Brain microvascular endothelial cell (primary cell): ENCODE results near the gene CEP78.

Source experiments
- DNase-seq: peaks from one replicate; pipeline ENCODE4 v3.0.0-alpha.2; 2020
- H3K27ac ChIP-seq: fragments of 250-450 bp; sonication (Bioruptor Pico); 2 replicates; pipeline ENCODE4 v1.5.1; 2020; ENCODE audit warnings: mild to moderate bottlenecking, moderate library complexity
- H3K27me3 ChIP-seq: fragments of 250-450 bp; sonication (Bioruptor Pico); replicated peaks from 2 replicates; pipeline ENCODE4 v1.5.1; 2020; ENCODE audit warnings: mild to moderate bottlenecking
- H3K36me3 ChIP-seq: fragments of 250-450 bp; sonication (Bioruptor Pico); replicated peaks from 2 replicates; pipeline ENCODE4 v1.5.1; 2020; ENCODE audit warnings: mild to moderate bottlenecking
- H3K4me3 ChIP-seq: 2 replicates; pipeline ENCODE4 v1.5.1; 2011; ENCODE audit warnings: low read depth, mild to moderate bottlenecking, control low read depth, low read length, moderate library complexity
- in situ Hi-C: cut with HindIII; loops from 2 replicates; pipeline ENCODE4 v1.10.0; 2017; ENCODE audit warnings: low sequenced_read_pairs, low pct_ligation_motif_present
- TF ChIP-seq, protein P1 (sequence below): IDR thresholded peaks from 2 replicates; pipeline ENCODE4 v1.5.1; 2011; ENCODE audit warnings: low read depth, mild to moderate bottlenecking, moderate library complexity, low read length, control low read depth, inconsistent platforms; ENCODE audit errors: missing control alignments

CEP78 gene

DNA sequence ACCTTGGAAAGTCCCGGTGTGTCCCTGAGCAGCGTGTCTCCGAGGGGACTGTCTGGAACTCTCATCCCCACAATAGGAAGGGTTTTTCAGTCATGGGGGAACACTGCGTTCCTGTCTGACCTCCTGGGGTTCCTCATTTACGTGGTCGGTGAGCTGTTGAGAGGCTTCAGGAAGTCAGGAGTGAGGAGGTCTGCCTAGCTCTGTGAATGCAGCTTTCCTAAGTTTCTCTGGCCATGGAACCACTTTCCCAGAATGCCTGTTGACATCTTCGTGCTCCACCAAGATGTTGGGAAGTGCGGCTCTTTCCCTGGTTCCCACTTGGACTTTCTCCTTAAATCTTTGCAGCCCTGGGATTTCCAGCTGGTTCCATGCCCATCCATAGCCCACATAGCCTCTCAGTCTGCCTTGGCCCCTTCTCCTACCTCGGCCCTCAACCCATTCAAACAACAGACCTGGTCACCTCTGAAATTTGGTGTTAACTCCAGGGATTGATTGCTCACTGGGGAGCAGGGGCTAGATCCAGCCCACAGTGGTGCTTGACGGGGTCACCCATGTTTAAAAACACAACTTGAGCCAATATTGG, 88.3 kb downstream of the CEP78 start:
- in situ Hi-C loops = no loop called here
- Histone ChIP-seq H3K4me3 (no peak overlapping the region), H3K27me3 (no peaks in the 10 kb centered on the region), H3K27ac (no peak overlapping the region), H3K36me3 (peaks cover 4% of the 10 kb centered on the region)
- no peak for DNase-seq
- TF ChIP-seq, protein P1, sequence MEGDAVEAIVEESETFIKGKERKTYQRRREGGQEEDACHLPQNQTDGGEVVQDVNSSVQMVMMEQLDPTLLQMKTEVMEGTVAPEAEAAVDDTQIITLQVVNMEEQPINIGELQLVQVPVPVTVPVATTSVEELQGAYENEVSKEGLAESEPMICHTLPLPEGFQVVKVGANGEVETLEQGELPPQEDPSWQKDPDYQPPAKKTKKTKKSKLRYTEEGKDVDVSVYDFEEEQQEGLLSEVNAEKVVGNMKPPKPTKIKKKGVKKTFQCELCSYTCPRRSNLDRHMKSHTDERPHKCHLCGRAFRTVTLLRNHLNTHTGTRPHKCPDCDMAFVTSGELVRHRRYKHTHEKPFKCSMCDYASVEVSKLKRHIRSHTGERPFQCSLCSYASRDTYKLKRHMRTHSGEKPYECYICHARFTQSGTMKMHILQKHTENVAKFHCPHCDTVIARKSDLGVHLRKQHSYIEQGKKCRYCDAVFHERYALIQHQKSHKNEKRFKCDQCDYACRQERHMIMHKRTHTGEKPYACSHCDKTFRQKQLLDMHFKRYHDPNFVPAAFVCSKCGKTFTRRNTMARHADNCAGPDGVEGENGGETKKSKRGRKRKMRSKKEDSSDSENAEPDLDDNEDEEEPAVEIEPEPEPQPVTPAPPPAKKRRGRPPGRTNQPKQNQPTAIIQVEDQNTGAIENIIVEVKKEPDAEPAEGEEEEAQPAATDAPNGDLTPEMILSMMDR = no peak

- Histone ChIP-seq H3K27me3 (no peaks in the 10 kb centered on the region), H3K27ac (no peak overlapping the region), H3K36me3 (peaks cover 3% of the 10 kb centered on the region), H3K4me3 (no peak overlapping the region)
- TF ChIP-seq, protein P1 = no peak
- in situ Hi-C loops = no loop called here
- DNase-seq = no peak
These were observed 88.8 kb downstream of the CEP78 start for GRCh38 chr9:78324682-78325081.

DNA sequence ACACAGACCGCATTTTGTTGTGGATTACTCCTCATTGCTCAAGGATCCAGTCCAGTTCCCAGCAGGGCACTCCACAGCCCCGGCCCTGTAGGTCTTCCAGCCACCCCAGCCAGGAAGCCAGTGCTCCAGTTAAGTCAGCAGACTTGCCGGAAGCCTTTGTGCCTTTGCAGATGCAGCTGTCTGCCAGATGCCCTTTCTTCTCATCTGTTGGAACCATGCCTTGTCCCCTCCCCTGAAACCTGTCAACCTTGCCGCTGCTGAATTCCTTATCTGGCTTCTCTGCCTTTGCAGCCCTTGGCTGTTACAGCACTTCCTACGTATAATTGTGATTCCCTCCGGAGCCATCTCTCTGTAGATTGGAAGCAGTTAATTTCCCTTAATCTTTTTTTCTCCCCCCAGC, 89.5 kb downstream of the CEP78 start:
- peak; percentile 11 for DNase-seq
- no peak overlapping the region for H3K27ac ChIP-seq
- in situ Hi-C loops = no loop called here
- no peaks in the 10 kb centered on the region for H3K27me3 ChIP-seq
- H3K4me3 ChIP-seq = no peak overlapping the region
- H3K36me3 ChIP-seq = peaks cover 3% of the 10 kb centered on the region
- TF ChIP-seq, protein P1 = no peak

- Histone ChIP-seq H3K4me3 (no peak overlapping the region), H3K27me3 (no peaks in the 10 kb centered on the region), H3K36me3 (peaks cover 3% of the 10 kb centered on the region), H3K27ac (no peak overlapping the region)
- in situ Hi-C loops = no loop called here
- TF ChIP-seq, protein P1 = no peak
- DNase-seq = no peak
These were observed 90.0 kb downstream of the CEP78 start for GRCh38 chr9:78325846-78326360.

DNA sequence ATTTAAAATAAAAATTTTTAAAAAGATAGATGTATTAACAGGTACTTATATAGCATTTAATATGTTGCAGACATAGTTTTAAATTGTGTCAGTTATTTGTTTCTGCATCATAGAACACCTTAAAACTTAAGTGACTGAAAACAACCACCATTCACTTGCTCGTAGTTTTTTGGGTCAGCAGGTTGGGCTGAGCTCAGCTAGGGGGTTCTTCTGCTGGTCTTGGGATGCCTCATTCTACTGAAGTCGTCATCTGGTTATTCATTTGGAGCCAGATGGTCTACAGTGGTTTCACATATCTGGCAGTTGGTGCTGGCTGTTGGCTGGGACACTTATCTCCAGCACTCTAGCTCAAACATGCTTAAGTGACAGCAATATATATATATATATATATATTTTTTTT, 90.7 kb downstream of the CEP78 start:
- H3K4me3 ChIP-seq = no peak overlapping the region
- TF ChIP-seq, protein P1 = no peak
- in situ Hi-C loops = no loop called here
- peaks cover 3% of the 10 kb centered on the region for H3K36me3 ChIP-seq
- DNase-seq = no peak
- H3K27ac ChIP-seq = no peak overlapping the region
- H3K27me3 ChIP-seq = no peaks in the 10 kb centered on the region
